PC-9 (cell line): Measurements from ENCODE around the gene ANXA2. TPM values are rescaled to one million over a fixed set of nuclear protein-coding genes. Genes with fewer than 3 reads are reported as not detected.

Experiments used
- BruUV-seq: library from RNA; stranded (reverse); fragments of 400-500 nt; replicated peaks from 2 replicates; lab custom pipeline; 2021; lab: Mats Ljungman, UMichigan
- CTCF ChIA-PET: fragments of 300-600 bp; sonication (Branson Sonifier 250); formaldehyde crosslinking; loops from one replicate; lab custom pipeline; 2022; ENCODE audit warnings: antibody characterized with exemption; lab: Charles Lee
- POLR2A ChIA-PET: fragments of 300-600 bp; sonication (Branson Sonifier 250); formaldehyde crosslinking; loops from one replicate; lab custom pipeline; 2022; ENCODE audit warnings: antibody characterized with exemption; ENCODE audit not compliant: unreplicated experiment; lab: Charles Lee
- DNase-seq, 2 experiments: peaks; one replicate each; pipeline versions ENCODE4 v3.0.0 to v3.0.0-alpha.2; 2015 to 2022; ENCODE audit warnings: mixed read lengths in 1 of 2
- H2AFZ ChIP-seq: fragments of 200-600 bp; sonication (generic); 2 replicates; pipeline ENCODE4 v1.8.1; 2017; ENCODE audit warnings: antibody characterized with exemption
- H3F3A ChIP-seq: fragments of 200-600 bp; sonication (generic); 2 replicates; pipeline ENCODE4 v1.8.1; 2017; ENCODE audit warnings: antibody characterized with exemption, mild to moderate bottlenecking, low read depth; ENCODE audit not compliant: insufficient read depth
- H3K27ac ChIP-seq: fragments of 200-600 bp; sonication (generic); 2 replicates; pipeline ENCODE4 v1.6.1; 2016; ENCODE audit warnings: mixed run types
- H3K27me3 ChIP-seq: fragments of 200-600 bp; sonication (generic); 2 replicates; pipeline ENCODE4 v1.6.1; 2016; ENCODE audit warnings: low read depth, mixed run types; ENCODE audit not compliant: insufficient read depth
- H3K36me3 ChIP-seq: fragments of 200-600 bp; sonication (generic); 2 replicates; pipeline ENCODE4 v1.6.1; 2016; ENCODE audit warnings: low read depth, mixed run types
- H3K4me1 ChIP-seq: fragments of 200-600 bp; sonication (generic); replicated peaks from 2 replicates; pipeline ENCODE4 v1.6.1; 2016; ENCODE audit warnings: mixed run types; ENCODE audit not compliant: insufficient read depth
- H3K4me2 ChIP-seq: fragments of 200-600 bp; sonication (generic); 2 replicates; pipeline ENCODE4 v1.6.1; 2017; ENCODE audit warnings: mixed run types
- H3K4me3 ChIP-seq: fragments of 200-600 bp; sonication (generic); 2 replicates; pipeline ENCODE4 v1.6.1; 2016; ENCODE audit warnings: mixed run types
- H3K79me2 ChIP-seq: fragments of 200-600 bp; sonication (generic); 2 replicates; pipeline ENCODE4 v1.6.1; 2017; ENCODE audit warnings: low read depth, mixed run types
- H3K9me2 ChIP-seq: fragments of 200-600 bp; sonication (generic); 2 replicates; pipeline ENCODE4 v1.8.1; 2017; ENCODE audit warnings: mild to moderate bottlenecking; ENCODE audit not compliant: insufficient read depth
- H3K9me3 ChIP-seq: fragments of 200-600 bp; sonication (generic); 2 replicates; pipeline ENCODE4 v1.8.1; 2016; ENCODE audit warnings: low read depth; ENCODE audit not compliant: insufficient read depth
- H4K20me1 ChIP-seq: fragments of 200-600 bp; sonication (generic); 2 replicates; pipeline ENCODE4 v1.8.1; 2017; ENCODE audit not compliant: insufficient read depth
- CTCF ChIP-seq: fragments of 200-600 bp; sonication (generic); conservative IDR thresholded peaks from 2 replicates; pipeline ENCODE4 v1.6.1; 2017; ENCODE audit warnings: mixed run types, antibody characterized with exemption, mild to moderate bottlenecking, moderate library complexity
- EZH2 ChIP-seq: fragments of 200-600 bp; sonication (generic); IDR thresholded peaks from 2 replicates; pipeline ENCODE4 v1.8.0; 2017; ENCODE audit warnings: antibody characterized with exemption, low read depth
- intact Hi-C: fragments of 100-400 bp; cut with micrococcal nuclease; formaldehyde crosslinking; loops from one replicate; pipeline ENCODE4 v1.10.0; 2022; ENCODE audit not compliant: unreplicated experiment
- total RNA-seq: library from RNA; stranded (reverse); gene quantifications from 2 replicates; pipeline ENCODE4 v1.2.3, GENCODE V29; 2021

Gene ANXA2
- total RNA-seq, 1 experiment from 2014 or later = 1,720 TPM

DNA sequence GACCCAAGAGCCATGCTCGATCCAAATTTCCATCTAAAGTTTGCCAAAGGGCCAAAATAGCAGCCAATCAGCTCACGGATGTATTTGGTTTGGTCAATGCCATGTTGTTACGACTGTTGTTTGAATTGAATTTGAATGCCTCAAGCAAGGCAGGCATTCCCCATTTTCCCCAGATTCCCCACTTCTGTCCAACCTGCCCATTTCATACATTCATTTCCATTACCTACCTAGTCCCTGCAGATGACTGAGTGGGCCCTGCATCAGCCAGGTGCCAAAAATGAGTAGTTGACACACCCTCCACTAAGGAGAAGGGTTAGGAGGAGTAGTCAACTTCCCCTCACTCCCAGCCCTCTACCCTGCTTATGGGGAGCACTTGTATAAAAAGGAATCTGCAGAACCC, 51.7 kb downstream of the ANXA2 start:
- no peaks in the 10 kb centered on the region for H3K27me3 ChIP-seq
- ChIA-PET POLR2A (no interaction called here), CTCF (no interaction called here)
- peaks cover 3% of the 10 kb centered on the region for H4K20me1 ChIP-seq
- no peak overlapping the region for H3K4me2 ChIP-seq
- no peak overlapping the region for H2AFZ ChIP-seq
- H3K36me3 ChIP-seq = 0 out of 2 replicates have a peak, but pooled peaks cover 4% of the 10 kb centered on the region
- intact Hi-C loops = no loop called here
- no peaks in the 10 kb centered on the region for H3K4me1 ChIP-seq
- peaks cover 34% of the 10 kb centered on the region; the same call in 1 of the 2 replicates for H3F3A ChIP-seq
- H3K9me3 ChIP-seq = no peaks in the 10 kb centered on the region
- H3K9me2 ChIP-seq = no peaks in the 10 kb centered on the region
- H3K79me2 ChIP-seq = no peaks in the 10 kb centered on the region
- no TSS peak for BruUV-seq
- H3K4me3 ChIP-seq = no peak overlapping the region
- H3K27ac ChIP-seq = no peak overlapping the region
- DNase-seq = no peak
- TF ChIP-seq EZH2 (no peak), CTCF (no peak)

DNA sequence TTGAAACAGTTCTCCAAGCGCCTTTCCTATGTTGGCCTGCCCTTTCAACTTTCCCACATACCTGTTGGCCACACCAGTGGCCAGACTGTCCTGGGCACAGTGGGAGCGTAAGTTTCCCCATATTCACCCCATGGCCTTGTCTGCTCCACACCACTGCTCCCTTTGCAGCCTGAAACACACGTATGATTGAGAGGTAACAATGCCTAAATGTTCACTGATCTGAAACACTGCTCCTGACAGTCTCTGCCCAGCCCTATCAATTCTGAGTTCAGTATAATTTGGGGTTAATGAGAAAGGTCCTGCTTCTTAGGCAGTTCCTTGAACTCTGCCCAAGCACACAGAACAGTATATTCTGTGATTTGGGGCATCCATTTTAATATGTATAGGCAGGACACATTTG, 52.2 kb downstream of the ANXA2 start:
- Histone ChIP-seq H3K79me2 (no peaks in the 10 kb centered on the region), H3K27ac (no peak overlapping the region), H3K4me3 (no peak overlapping the region), H3K9me2 (no peaks in the 10 kb centered on the region), H3K4me1 (no peaks in the 10 kb centered on the region), H3K4me2 (no peak overlapping the region), H3F3A (peaks cover 30% of the 10 kb centered on the region; the same call in 1 of the 2 replicates), H3K27me3 (no peaks in the 10 kb centered on the region), H3K36me3 (0 out of 2 replicates have a peak, but pooled peaks cover 4% of the 10 kb centered on the region), H3K9me3 (no peaks in the 10 kb centered on the region), H4K20me1 (peaks cover 3% of the 10 kb centered on the region; the same call in 1 of the 2 replicates), H2AFZ (no peak overlapping the region)
- TF ChIP-seq EZH2 (no peak), CTCF (no peak)
- DNase-seq = no peak
- BruUV-seq = no TSS peak
- POLR2A ChIA-PET = no interaction called here
- CTCF ChIA-PET = no interaction called here
- intact Hi-C loops = no loop called here

DNA sequence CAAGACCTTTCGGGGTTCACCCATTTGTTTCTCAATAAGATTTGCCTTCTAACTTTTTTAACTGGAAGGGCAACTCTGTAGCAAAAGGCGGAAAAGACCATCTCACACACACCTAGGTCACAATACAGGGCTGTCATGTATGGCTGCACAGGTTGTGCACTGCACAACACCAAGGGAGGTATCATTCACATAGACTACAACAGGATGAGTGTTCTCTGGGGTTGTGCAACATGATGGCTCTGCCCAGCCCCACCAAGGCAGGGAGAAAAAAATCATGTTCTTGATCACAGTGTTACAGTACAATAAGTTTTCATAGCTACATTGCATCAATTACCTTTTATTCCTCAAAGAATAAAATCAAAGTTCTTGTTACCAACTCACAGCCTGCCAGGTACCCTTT, 52.8 kb downstream of the ANXA2 start:
- H3K4me2 ChIP-seq = no peak overlapping the region
- H3K4me3 ChIP-seq = no peak overlapping the region
- peaks cover 26% of the 10 kb centered on the region; the same call in 1 of the 2 replicates for H3F3A ChIP-seq
- no peaks in the 10 kb centered on the region for H3K4me1 ChIP-seq
- no peaks in the 10 kb centered on the region for H3K79me2 ChIP-seq
- no peak overlapping the region for H3K27ac ChIP-seq
- no peaks in the 10 kb centered on the region for H3K9me2 ChIP-seq
- intact Hi-C loops = no loop called here
- H3K36me3 ChIP-seq = 0 out of 2 replicates have a peak, but pooled peaks cover 4% of the 10 kb centered on the region
- no peak for TF ChIP-seq CTCF
- TF ChIP-seq EZH2 = no peak
- CTCF ChIA-PET = no interaction called here
- BruUV-seq = no TSS peak
- POLR2A ChIA-PET = interaction anchor here (0.6 kb wide), 1 partner anchor 654 kb away, joined by 6 read pairs; no protein-coding TSS in a partner anchor
- no peak overlapping the region for H2AFZ ChIP-seq
- H3K27me3 ChIP-seq = no peaks in the 10 kb centered on the region
- H3K9me3 ChIP-seq = no peaks in the 10 kb centered on the region
- H4K20me1 ChIP-seq = no peaks in the 10 kb centered on the region
- no peak for DNase-seq
